Measurements from ENCODE around the gene OR2T27. TPM values are rescaled to one million over a fixed set of nuclear protein-coding genes. Genes with fewer than 3 reads are reported as not detected.
"Not testable (repeated sequence)": the region's sequence is repeated elsewhere in the genome, so short reads cannot be mapped to it uniquely, and the experiment has no call there.

OR2T27 gene
- polyA plus RNA-seq (ENCODE audit: insufficient read length in 12 of 12), result not detected
- long read RNA-seq, donor 1, result 0 reads
- long read RNA-seq, donor 2, result 0 reads
- long read RNA-seq, donor 3, result 0 reads
- long read RNA-seq, donor 4, result 0 reads
- long read RNA-seq, donor 5, result 0 reads
- long read RNA-seq, donor 6, result 0 reads
- long read RNA-seq, donor 7, result 0 reads
- long read RNA-seq, donor 8, result 0 reads
- long read RNA-seq, donor 9, result 0 reads
- long read RNA-seq, donor 10, result 0 reads
- long read RNA-seq, donor 11, result 0 reads

GRCh38 chr1:248655354-248655753, at the start of gene OR2T27:
TSS of gene OR2T27 (minus strand) at chr1:248655528. CDS start at chr1:248650884, 4,644 bp downstream.
- not testable (repeated sequence) for DNase-seq

GRCh38 chr1:248704606-248705005, 49.3 kb upstream of the OR2T27 start:
- no peak for DNase-seq

GRCh38 chr1:248703674-248704073, 48.3 kb upstream of the OR2T27 start:
- no peak for DNase-seq

- no peak for DNase-seq
Observed at GRCh38 chr1:248702714-248703113, 47.4 kb upstream of the OR2T27 start, which contains the start of gene OR14I1. TSS of gene OR14I1 (minus strand) at chr1:248702766.

- no peak for DNase-seq
Observed at GRCh38 chr1:248699099-248699498, 43.8 kb upstream of the OR2T27 start.

- DNase-seq, result no peak
Observed at GRCh38 chr1:248697907-248698306, 42.6 kb upstream of the OR2T27 start.

GRCh38 chr1:248696774-248697173, 41.4 kb upstream of the OR2T27 start:
- DNase-seq, result no peak

GRCh38 chr1:248696261-248696660, 40.9 kb upstream of the OR2T27 start:
- no peak for DNase-seq

- no peak for DNase-seq
Observed at GRCh38 chr1:248695451-248696132, 40.3 kb upstream of the OR2T27 start.

- no peak for DNase-seq
Observed at GRCh38 chr1:248691567-248692155, 36.3 kb upstream of the OR2T27 start.

- no peak for DNase-seq
Observed at GRCh38 chr1:248688527-248689298, 33.4 kb upstream of the OR2T27 start.

- DNase-seq, result no peak
Observed at GRCh38 chr1:248686815-248687214, 31.5 kb upstream of the OR2T27 start.

- no peak for DNase-seq
Observed at GRCh38 chr1:248681651-248682050, 26.3 kb upstream of the OR2T27 start.

GRCh38 chr1:248670003-248670402, 14.7 kb upstream of the OR2T27 start:
- no peak for DNase-seq

- DNase-seq, result not testable (repeated sequence)
Observed at GRCh38 chr1:248663453-248664328, 8.4 kb upstream of the OR2T27 start.

- DNase-seq, result not testable (repeated sequence)
Observed at GRCh38 chr1:248656797-248657196, 1.5 kb upstream of the OR2T27 start.

GRCh38 chr1:248648770-248649536, 6.4 kb downstream of the OR2T27 start:
- not testable (repeated sequence) for DNase-seq

- DNase-seq, result not testable (repeated sequence)
Observed at GRCh38 chr1:248645178-248645577, 10.2 kb downstream of the OR2T27 start, which contains the start of gene OR2T35. TSS of gene OR2T35 (minus strand) at chr1:248645278. CDS start at chr1:248639258, 6,020 bp downstream.

- not testable (repeated sequence) for DNase-seq
Observed at GRCh38 chr1:248642971-248643651, 12.2 kb downstream of the OR2T27 start.

- not testable (repeated sequence) for DNase-seq
Observed at GRCh38 chr1:248641583-248641982, 13.7 kb downstream of the OR2T27 start.

Measured in muscle of arm (tissue), 14 donors.